GM12878 (cell line): ENCODE measurements around the gene ACVR1. TPM values are rescaled to one million over a fixed set of nuclear protein-coding genes. Genes with fewer than 3 reads are reported as not detected.

ENCODE experiments used
- ATAC-seq: fragments of 200-7000 bp; cut with Tn5 transposase; 3 replicates; pipeline ENCODE4 v1.9.1; 2020; ENCODE audit warnings: mild to moderate bottlenecking, moderate library complexity
- BruUV-seq: library from RNA; stranded (reverse); fragments of 400-500 nt; replicated peaks from 2 replicates; lab custom pipeline; 2021; lab: Mats Ljungman, UMichigan
- CTCF ChIA-PET: fragments of 300-600 bp; sonication (Branson Sonifier 250); formaldehyde crosslinking; extraction: SDS; loops from one replicate; lab custom pipeline; 2021; ENCODE audit warnings: inconsistent platforms; lab: Yijun Ruan, JAX
- POLR2A ChIA-PET: fragments of 350-600 bp; formaldehyde crosslinking; extraction: SDS; loops from one replicate; lab custom pipeline; 2021; ENCODE audit warnings: inconsistent platforms; lab: Charles Lee
- RAD21 ChIA-PET: fragments of 300-600 bp; sonication (Branson Sonifier 250); formaldehyde crosslinking; loops from one replicate; lab custom pipeline; 2023; ENCODE audit warnings: antibody characterized with exemption; ENCODE audit not compliant: unreplicated experiment; lab: Charles Lee
- SMC1A ChIA-PET: fragments of 300-600 bp; sonication (Branson Sonifier 250); formaldehyde crosslinking; loops from one replicate; lab custom pipeline; 2023; ENCODE audit not compliant: unreplicated experiment, uncharacterized antibody; lab: Charles Lee
- DNase-seq: peaks from one replicate; pipeline ENCODE4 v3.0.0-alpha.2; 2011; ENCODE audit warnings: low read depth, low spot score
- FAIRE-seq: peaks from 3 replicates; lab custom pipeline; 2011; peaks lifted over from hg19 to GRCh38; lab: Jason Lieb, UNC
- H2AFZ ChIP-seq: 2 replicates; pipeline ENCODE4 v1.6.0; 2011; ENCODE audit warnings: low read depth, low read length, control low read depth; ENCODE audit not compliant: control insufficient read depth
- H3K27ac ChIP-seq: 2 replicates; pipeline ENCODE4 v1.5.1; 2011; ENCODE audit warnings: control low read depth; ENCODE audit not compliant: control insufficient read depth, insufficient read depth
- H3K27me3 ChIP-seq, 2 experiments: replicated peaks in 1 of 2; 2 replicates each; pipeline versions ENCODE4 v1.6.0 to v1.6.1; 2011; ENCODE audit warnings: low read length in 1 of 2; ENCODE audit not compliant: control insufficient read depth in 2 of 2, insufficient read depth in 2 of 2
- H3K36me3 ChIP-seq, 2 experiments: 2 replicates each; pipeline ENCODE4 v1.5.1; 2011; ENCODE audit warnings: low read length in 1 of 2; ENCODE audit not compliant: control insufficient read depth in 2 of 2, insufficient read depth in 2 of 2
- H3K4me1 ChIP-seq: 2 replicates; pipeline ENCODE4 v1.6.1; 2011; ENCODE audit warnings: mild to moderate bottlenecking, low read length, moderate library complexity, mixed read lengths; ENCODE audit not compliant: control insufficient read depth, insufficient read depth
- H3K4me2 ChIP-seq: 2 replicates; pipeline ENCODE4 v1.6.0; 2011; ENCODE audit warnings: control low read depth; ENCODE audit not compliant: control insufficient read depth, insufficient read depth
- H3K4me3 ChIP-seq: fragments of 200-600 bp; sonication (generic); 2 replicates; pipeline ENCODE4 v1.5.1; 2016
- H3K79me2 ChIP-seq: 2 replicates; pipeline ENCODE4 v1.6.0; 2011; ENCODE audit warnings: low read length; ENCODE audit not compliant: control insufficient read depth, insufficient read depth
- H3K9ac ChIP-seq: 2 replicates; pipeline ENCODE4 v1.8.0; 2011; ENCODE audit warnings: low read length, control low read depth, mixed read lengths; ENCODE audit not compliant: control insufficient read depth, insufficient read depth
- H3K9me3 ChIP-seq: replicated peaks from 3 replicates; pipeline ENCODE4 v1.5.1; 2011; ENCODE audit warnings: mild to moderate bottlenecking, low read length; ENCODE audit not compliant: control insufficient read depth, insufficient read depth
- H4K20me1 ChIP-seq: 2 replicates; pipeline ENCODE4 v1.6.0; 2011; ENCODE audit not compliant: control insufficient read depth, insufficient read depth
- CTCF ChIP-seq, 3 experiments: IDR thresholded peaks in 2 of 3; conservative IDR thresholded peaks in 1 of 3; 2 replicates each; pipeline ENCODE4 v1.5.1; 2011; ENCODE audit warnings: low read depth in 3 of 3, low read length in 3 of 3, mild to moderate bottlenecking in 3 of 3, control low read depth in 2 of 3, moderate library complexity in 2 of 3, inconsistent platforms in 1 of 3, mixed read lengths in 1 of 3; ENCODE audit not compliant: control insufficient read depth in 2 of 3, insufficient read depth in 1 of 3; ENCODE audit errors: extremely low read depth in 1 of 3
- FOXM1 ChIP-seq: IDR thresholded peaks from 2 replicates; pipeline ENCODE4 v1.6.1; 2012; ENCODE audit warnings: low read depth, mild to moderate bottlenecking, inconsistent platforms, low read length, moderate library complexity
- KLF5 ChIP-seq: fragments of 450-650 bp; IDR thresholded peaks from 2 replicates; pipeline ENCODE4 v1.6.1; 2014; ENCODE audit warnings: mild to moderate bottlenecking; ENCODE audit not compliant: partially characterized antibody
- ZZZ3 ChIP-seq: IDR thresholded peaks from 2 replicates; pipeline ENCODE4 v1.6.1; 2011; ENCODE audit warnings: low read depth; ENCODE audit not compliant: control insufficient read depth, insufficient read length
- WGBS: methylation state at CpG from one replicate; pipeline ENCODE4 v1.1.6; 2016; ENCODE audit warnings: low lambda C conversion rate; ENCODE audit not compliant: insufficient replicate concordance, insufficient coverage; ENCODE audit errors: missing lambda C conversion rate; 5-methylcytosine and 5-hydroxymethylcytosine counted together
- in situ Hi-C: fragments of 300-500 bp; cut with MboI; formaldehyde crosslinking; loops from 9 replicates; pipeline ENCODE4 v1.14.3; 2018; ENCODE audit warnings: mixed read lengths
- intact Hi-C: fragments of 100-400 bp; cut with micrococcal nuclease; formaldehyde crosslinking; loops from one replicate; pipeline ENCODE4 v1.14.2; 2022; ENCODE audit not compliant: unreplicated experiment
- polyA plus RNA-seq, 11 experiments: library from polyadenylated mRNA; depleted of rRNA in 4 of 11; unstranded in 6 of 11; stranded (reverse) in 5 of 11; fragments of >200 nt; fragmentation: Nextera tagmentation in 4 of 11; fragmentation: Illumina TruSeq in 1 of 11; extraction: Ambion mirVana in 4 of 11; extraction: Trizol in 1 of 11; gene quantifications; 1 replicate in 1 of 11; 2 replicates in 10 of 11; pipeline versions ENCODE4 v1.2.1 to v1.2.3, GENCODE V29; 2011 to 2016; ENCODE audit warnings: inconsistent platforms in 2 of 11, missing spikeins in 2 of 11, low read depth in 1 of 11
- total RNA-seq, 4 experiments: library from RNA; depleted of rRNA in 3 of 4; stranded (reverse); fragments of >200 nt in 3 of 4; fragmentation: Illumina TruSeq in 1 of 4; extraction: Trizol in 1 of 4; gene quantifications; 2 replicates each; pipeline versions ENCODE4 v1.2.1 to v1.2.3, GENCODE V29; 2013 to 2021
- TF ChIP-seq, protein P1 (sequence below): fragments of 450-650 bp; IDR thresholded peaks from 2 replicates; pipeline ENCODE4 v1.6.1; 2017; ENCODE audit warnings: mild to moderate bottlenecking, low read depth, inconsistent platforms; ENCODE audit not compliant: poor library complexity, severe bottlenecking
- TF ChIP-seq, protein P2 (sequence below): IDR thresholded peaks from 2 replicates; pipeline ENCODE4 v1.6.1; 2012; ENCODE audit warnings: low read depth, low read length, improper control_type of control experiment
- TF ChIP-seq, protein P3 (sequence below): fragments of 150-350 bp; IDR thresholded peaks from 2 replicates; pipeline ENCODE4 v1.6.1; 2014; ENCODE audit warnings: mild to moderate bottlenecking, low read depth, low read length

ACVR1 gene
- total and polyA plus RNA-seq, 10 of the 15 experiments (the other 5 are each of a cell fraction or from before 2014, with no cell fraction given): 0.06 to 0.24 (median 0.14) TPM; not detected in 4

DNA sequence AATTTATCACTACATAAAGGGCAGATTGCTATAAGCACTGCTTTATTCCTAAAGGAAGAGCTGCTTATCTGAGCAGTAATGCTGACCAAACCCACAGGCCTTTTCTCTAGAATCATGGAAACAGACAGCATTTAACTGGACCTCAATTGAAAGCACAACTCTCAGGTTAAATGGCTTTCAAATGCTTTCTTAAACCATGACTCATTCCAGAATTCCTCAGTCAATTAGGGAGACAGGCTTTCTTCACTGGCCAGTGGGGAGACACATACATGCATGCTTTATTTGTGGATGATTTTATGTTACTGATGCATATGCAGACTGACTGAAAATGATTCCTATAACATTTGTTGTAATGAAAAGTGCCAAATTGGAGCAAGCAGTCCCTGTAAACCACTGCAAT lies 114.6 kb downstream of the ACVR1 start (continued):
- TF ChIP-seq, protein P1, sequence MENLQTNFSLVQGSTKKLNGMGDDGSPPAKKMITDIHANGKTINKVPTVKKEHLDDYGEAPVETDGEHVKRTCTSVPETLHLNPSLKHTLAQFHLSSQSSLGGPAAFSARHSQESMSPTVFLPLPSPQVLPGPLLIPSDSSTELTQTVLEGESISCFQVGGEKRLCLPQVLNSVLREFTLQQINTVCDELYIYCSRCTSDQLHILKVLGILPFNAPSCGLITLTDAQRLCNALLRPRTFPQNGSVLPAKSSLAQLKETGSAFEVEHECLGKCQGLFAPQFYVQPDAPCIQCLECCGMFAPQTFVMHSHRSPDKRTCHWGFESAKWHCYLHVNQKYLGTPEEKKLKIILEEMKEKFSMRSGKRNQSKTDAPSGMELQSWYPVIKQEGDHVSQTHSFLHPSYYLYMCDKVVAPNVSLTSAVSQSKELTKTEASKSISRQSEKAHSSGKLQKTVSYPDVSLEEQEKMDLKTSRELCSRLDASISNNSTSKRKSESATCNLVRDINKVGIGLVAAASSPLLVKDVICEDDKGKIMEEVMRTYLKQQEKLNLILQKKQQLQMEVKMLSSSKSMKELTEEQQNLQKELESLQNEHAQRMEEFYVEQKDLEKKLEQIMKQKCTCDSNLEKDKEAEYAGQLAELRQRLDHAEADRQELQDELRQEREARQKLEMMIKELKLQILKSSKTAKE: no peak
- TF ChIP-seq, protein P2, sequence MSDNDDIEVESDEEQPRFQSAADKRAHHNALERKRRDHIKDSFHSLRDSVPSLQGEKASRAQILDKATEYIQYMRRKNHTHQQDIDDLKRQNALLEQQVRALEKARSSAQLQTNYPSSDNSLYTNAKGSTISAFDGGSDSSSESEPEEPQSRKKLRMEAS: no peak
- TF ChIP-seq FOXM1: no peak
- TF ChIP-seq, protein P3, sequence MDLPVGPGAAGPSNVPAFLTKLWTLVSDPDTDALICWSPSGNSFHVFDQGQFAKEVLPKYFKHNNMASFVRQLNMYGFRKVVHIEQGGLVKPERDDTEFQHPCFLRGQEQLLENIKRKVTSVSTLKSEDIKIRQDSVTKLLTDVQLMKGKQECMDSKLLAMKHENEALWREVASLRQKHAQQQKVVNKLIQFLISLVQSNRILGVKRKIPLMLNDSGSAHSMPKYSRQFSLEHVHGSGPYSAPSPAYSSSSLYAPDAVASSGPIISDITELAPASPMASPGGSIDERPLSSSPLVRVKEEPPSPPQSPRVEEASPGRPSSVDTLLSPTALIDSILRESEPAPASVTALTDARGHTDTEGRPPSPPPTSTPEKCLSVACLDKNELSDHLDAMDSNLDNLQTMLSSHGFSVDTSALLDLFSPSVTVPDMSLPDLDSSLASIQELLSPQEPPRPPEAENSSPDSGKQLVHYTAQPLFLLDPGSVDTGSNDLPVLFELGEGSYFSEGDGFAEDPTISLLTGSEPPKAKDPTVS: no peak

DNA sequence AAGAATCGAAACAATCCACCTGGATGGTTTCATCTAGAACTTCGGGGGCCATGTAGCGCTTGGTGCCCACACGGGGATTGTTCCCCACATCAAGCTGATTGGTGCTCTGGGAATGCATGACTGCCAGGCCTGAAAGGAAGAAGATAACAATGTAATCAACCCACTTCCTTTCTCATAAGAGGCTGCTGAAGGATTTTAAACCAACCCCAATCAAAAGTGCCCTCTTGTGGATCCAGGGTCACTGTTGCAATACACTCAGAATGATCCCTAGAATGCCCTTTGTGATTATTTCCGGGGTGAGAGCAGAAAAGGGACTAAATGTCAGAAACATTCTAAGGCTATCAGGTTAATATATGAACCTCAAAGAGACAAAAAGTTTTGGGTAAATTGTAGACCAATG lies 115.2 kb downstream of the ACVR1 start:
- BruUV-seq: no TSS peak
- WGBS: 54% methylated on average over 5 of the region's 5 CpGs
- no peak overlapping the region for H3K27ac ChIP-seq
- FAIRE-seq (no peak), ATAC-seq (no peak; the same call in 2 of the 3 replicates), DNase-seq (no peak)
- H3K9ac ChIP-seq: no peak overlapping the region
- H3K79me2 ChIP-seq: no peaks in the 10 kb centered on the region
- no peak overlapping the region for H3K4me3 ChIP-seq
- no peaks in the 10 kb centered on the region for H4K20me1 ChIP-seq
- ChIA-PET SMC1A (no interaction called here), RAD21 (no interaction called here), CTCF (interaction anchor here (1.2 kb wide), 1 partner anchor 458 kb away, joined by 7 read pairs; no protein-coding TSS in a partner anchor), POLR2A (no interaction called here)
- no peak overlapping the region for H3K4me2 ChIP-seq
- no peaks in the 10 kb centered on the region for H3K27me3 ChIP-seq
- H3K9me3 ChIP-seq: no peaks in the 10 kb centered on the region
- H3K4me1 ChIP-seq: no peaks in the 10 kb centered on the region
- in situ Hi-C loops (no loop called here), intact Hi-C loops (no loop called here)
- TF ChIP-seq CTCF (IDR thresholded peaks at IDR 0.05 in 2 of 3, conservative IDR thresholded peaks at IDR 0.05 in 1 of 3; ENCODE audit: control insufficient read depth in 2 of 3, extremely low read depth in 1 of 3, insufficient read depth in 1 of 3, low read depth in 3 of 3, low read length in 3 of 3): peak in 1 of 3 experiments; percentile 2; a peak in 1 of 6 replicates
- TF ChIP-seq KLF5: no peak
- no peak for TF ChIP-seq ZZZ3
- H2AFZ ChIP-seq: no peak overlapping the region
- no peaks in the 10 kb centered on the region for H3K36me3 ChIP-seq
